ENCODE measurements around the gene LIMS2.

The LIMS2 gene

DNA sequence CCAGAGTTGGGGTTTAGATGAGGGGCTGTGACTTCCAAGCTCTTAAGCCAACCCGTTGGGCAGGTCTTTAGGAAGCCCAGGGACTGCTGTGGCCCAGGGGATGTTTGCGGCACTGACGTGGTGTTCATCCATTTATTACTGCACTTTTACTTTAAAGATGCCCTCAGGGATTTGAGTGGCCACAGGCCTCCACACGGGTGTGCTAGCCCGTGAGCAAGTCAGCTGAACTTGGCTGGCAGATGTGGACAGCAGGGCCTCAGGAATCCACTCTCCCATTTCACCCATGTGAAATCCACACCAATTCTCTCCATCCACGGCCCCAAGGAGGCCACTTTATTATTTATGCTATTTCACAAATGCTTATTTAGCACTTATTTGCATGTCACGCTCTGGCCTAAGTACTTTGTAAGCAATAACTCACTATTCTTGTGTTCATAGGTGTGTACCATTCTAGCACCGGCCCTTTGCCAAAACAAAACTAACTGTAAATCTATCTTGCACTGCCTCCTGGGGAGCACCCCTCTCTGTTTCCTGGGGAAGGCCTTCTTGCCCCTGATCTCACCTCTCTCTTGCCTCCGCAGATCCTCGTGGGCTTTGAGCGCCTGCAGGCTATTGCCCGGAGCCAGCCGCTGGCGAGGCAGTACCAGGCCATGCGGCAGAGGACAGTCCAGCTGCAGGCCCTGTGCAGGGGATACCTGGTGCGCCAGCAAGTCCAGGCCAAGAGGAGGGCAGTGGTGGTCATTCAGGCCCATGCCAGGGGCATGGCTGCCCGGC lies 68.5 kb downstream of the LIMS2 start:
- peaks cover 14% of the 10 kb centered on the region for H3K4me1 Mint-ChIP-seq
- peak in 1 of 2 donors; percentile 6 for DNase-seq

DNA sequence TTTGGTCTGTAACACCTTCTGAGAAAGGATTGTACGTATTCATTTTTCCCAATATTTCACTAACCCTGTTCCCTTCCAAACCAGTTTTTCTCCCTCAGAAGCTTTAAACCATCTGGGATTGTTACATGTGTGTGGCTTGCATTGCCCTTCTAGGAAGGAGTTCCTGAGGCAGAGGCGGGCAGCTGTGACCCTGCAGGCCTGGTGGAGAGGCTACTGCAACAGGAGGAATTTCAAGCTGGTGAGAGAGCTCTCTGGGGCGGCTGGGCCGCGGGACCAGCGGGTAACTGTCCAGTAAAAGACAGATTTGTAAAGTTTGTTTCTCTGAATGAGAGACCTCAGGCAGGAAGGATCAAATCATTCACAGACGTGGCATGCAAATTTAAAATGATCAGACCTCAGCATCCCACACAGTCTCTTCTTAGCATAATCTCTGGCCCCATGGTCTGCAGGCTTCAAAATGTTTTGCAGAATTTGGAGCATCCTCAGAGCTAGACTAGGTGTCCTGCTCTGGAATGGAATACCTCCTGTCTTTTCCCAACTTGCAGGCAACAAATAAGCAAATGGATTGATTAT lies 69.6 kb downstream of the LIMS2 start:
- Mint-ChIP-seq H3K9me3 (peaks cover under 1 to 20% of the 10 kb centered on the region in 2 donors), H3K27me3 (no peaks in the 10 kb centered on the region), H3K4me1 (peaks cover 14% of the 10 kb centered on the region), H3K27ac (peak overlapping the region in 1 of 2 donors; percentile 83), H3K4me3 (no peak overlapping the region)
- DNase-seq (peak in 1 of 2 donors; percentile 4), ATAC-seq (no peak)

More for the DNA sequence above, 68.5 kb downstream of the LIMS2 start:
- Mint-ChIP-seq H3K9me3 (peaks cover 4 to 15% of the 10 kb centered on the region in 2 donors), H3K27me3 (no peaks in the 10 kb centered on the region), H3K4me3 (no peak overlapping the region), H3K27ac (no peak overlapping the region)
- no peak for ATAC-seq

DNA sequence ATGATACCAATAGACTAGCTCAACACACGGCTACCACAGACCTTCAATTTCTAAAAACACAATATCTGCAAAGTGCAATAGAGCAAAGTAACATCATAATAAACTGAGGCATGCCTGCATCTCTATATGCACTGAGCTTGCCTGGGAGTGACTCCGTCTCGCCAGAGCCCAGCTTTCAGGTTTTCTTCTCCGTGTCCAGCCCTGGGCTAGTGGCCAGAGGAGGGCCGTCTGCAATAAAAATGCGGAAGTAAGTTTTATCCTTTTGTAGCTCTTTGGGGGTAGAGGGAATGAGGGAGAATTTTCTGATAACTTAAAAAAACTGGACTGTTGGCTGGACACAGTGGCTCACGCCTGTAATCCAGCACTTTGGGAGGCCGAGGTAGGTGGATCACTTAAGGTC lies 70.3 kb downstream of the LIMS2 start:
- peaks cover 14% of the 10 kb centered on the region for H3K4me1 Mint-ChIP-seq
- ATAC-seq (no peak), DNase-seq (no peak)
- H3K27me3 Mint-ChIP-seq, result no peaks in the 10 kb centered on the region
- H3K9me3 Mint-ChIP-seq, result peaks cover 0 to 20% of the 10 kb centered on the region in 2 donors
- no peak overlapping the region for H3K4me3 Mint-ChIP-seq
- H3K27ac Mint-ChIP-seq, result no peak overlapping the region

DNA sequence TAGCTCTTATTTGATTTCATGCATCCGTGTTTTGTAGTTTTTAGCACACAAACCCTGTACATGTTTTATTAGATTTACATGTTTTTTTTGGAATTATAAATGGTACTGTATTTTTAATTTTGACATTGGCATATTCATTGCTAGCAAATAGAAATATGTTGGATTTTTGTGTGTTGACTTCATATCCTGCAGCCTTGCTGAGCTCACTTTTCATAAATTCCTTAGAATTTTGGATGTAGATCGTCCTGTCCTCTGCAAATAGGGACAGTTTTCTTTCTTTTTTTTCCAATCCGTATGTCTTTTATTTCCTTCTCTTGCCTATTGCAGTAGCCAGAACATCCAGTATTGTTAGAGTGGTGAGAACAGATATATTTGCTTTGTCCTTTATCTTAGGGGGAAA lies 76.1 kb downstream of the LIMS2 start:
- ATAC-seq (no peak), DNase-seq (no peak)
- peaks cover 2% of the 10 kb centered on the region for H3K4me1 Mint-ChIP-seq
- H3K4me3 Mint-ChIP-seq, result no peak overlapping the region
- no peaks in the 10 kb centered on the region for H3K27me3 Mint-ChIP-seq
- H3K9me3 Mint-ChIP-seq, result peaks cover 0 to 20% of the 10 kb centered on the region in 2 donors
- no peak overlapping the region for H3K27ac Mint-ChIP-seq

DNA sequence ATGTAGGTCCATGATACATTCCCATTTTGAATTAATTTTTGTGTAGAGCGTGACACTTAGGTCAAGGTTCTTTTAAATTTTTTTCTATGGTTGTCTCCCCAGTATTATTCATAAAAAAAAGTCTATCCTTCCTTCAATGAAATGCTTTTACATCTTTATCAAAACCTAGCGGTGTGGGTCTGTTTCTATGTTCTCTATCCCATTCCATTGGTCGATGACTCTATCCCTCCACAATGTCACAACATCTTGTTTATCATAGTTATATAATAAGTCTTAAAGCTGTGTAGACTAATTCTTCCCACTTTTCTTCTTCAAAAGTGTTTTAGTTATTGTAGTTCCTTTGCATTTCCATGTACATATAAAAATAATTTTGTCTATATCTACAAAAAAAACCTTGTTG lies 76.6 kb downstream of the LIMS2 start:
- ATAC-seq (no peak), DNase-seq (no peak)
- H3K27ac Mint-ChIP-seq, result no peak overlapping the region
- no peaks in the 10 kb centered on the region for H3K27me3 Mint-ChIP-seq
- H3K9me3 Mint-ChIP-seq, result peaks cover 0 to 20% of the 10 kb centered on the region in 2 donors
- no peaks in the 10 kb centered on the region for H3K4me1 Mint-ChIP-seq
- no peak overlapping the region for H3K4me3 Mint-ChIP-seq

DNA sequence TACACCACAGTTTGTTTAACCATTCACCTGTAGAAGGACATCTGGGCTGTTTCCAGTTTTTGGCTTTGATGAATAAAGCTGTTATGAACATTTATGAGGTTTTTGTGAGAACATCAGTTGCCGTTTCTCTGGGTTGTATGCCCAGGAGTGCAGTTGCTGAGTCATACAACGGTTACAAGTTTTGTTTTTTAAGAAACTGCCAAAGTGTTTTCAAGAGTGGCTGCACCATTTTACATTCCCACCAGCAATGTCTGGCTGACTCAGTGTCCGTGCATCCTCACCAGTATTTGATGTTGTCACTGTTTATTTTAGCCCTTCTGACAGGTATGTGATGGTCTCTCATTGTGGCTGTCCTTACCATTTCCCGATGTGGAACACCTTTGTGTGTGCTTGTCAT lies 77.3 kb downstream of the LIMS2 start:
- Mint-ChIP-seq H3K27me3 (no peaks in the 10 kb centered on the region), H3K4me3 (no peak overlapping the region), H3K9me3 (peaks cover 0 to 15% of the 10 kb centered on the region in 2 donors), H3K4me1 (no peaks in the 10 kb centered on the region), H3K27ac (no peak overlapping the region)
- no peak for DNase-seq
- no peak for ATAC-seq

DNA sequence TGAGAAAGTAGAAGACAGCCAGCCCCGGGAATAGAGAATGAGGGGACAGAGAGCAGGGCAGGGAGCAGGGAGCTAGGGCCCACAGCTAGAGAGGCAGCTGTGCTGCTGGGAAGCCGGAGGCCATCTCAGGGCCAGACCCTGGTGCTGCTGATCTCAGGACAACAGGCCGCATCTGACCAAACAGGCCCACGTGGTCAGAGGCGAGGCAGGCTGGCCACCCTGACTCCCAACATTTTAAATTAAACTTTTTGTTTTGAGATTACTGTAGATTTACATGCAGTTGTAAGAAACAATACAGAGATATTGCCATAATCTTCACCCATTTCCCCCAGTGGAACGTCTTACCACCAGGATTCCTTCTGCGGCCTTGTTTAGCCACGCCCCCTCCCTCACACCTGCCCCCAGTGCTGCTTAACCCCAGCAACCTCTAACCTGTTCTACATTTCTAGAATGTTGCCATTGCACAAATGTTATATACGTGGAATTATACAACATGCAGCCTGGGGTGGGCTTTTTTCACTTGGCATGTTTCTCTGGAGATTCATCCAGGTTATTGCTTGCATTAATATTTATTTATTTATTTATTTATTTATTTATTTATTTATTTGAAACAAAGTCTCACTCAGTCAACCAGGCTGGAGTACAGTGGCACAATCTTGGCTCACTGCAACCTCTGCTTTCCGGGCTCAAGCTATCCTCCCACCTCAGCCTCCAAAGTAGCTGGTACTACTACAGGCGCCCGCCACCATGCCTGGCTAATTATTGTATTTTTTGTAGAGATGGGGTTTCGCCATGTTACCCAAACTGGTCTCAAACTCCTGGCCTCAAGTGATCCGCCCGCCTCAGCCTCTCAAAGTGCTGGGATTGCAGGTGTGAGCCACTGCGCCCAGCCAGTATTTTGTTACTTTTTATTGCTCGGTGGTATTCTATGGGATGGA lies 78.0 kb downstream of the LIMS2 start:
- no peaks in the 10 kb centered on the region for H3K27me3 Mint-ChIP-seq
- H3K4me3 Mint-ChIP-seq, result no peak overlapping the region
- H3K27ac Mint-ChIP-seq, result no peak overlapping the region
- no peaks in the 10 kb centered on the region for H3K4me1 Mint-ChIP-seq
- H3K9me3 Mint-ChIP-seq, result peaks cover 0 to 9% of the 10 kb centered on the region in 2 donors
- no peak for DNase-seq
- no peak for ATAC-seq

DNA sequence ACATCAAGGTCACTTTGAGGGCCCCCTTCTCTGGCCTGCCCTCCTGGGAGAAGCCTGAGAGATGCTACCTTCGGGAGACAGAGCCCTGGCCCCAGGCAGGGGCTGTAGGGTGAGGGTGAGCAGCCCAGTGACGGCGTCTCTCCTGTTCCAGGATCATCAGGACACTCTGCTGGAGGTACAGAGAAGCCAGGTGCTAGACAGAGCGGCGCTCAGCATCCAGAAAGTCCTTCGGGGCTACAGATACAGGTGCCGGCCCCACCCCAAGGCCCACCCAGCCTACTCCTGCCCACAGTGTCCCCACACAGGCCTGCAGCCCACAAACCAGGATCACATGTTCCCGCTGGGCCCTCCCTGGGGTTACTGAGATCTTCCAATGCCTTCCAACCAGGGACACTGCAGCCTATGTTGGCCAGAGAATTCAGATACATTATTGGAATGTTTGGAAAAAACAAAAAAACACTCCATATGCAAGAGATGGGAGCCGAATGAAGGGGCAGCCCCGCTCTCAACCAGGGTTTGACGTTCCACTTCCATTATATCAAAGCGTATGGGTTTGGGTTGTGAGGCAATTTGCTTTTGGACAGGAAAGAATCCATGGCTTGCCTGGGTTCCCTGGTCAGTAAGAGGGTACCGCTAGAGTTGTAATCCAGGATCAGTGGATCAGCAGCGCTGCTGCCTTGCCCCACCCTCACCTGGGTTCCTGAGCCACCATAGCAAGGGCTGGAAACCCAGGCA lies 78.9 kb downstream of the LIMS2 start:
- Mint-ChIP-seq H3K9me3 (peaks cover 0 to 1% of the 10 kb centered on the region in 2 donors), H3K27ac (no peak overlapping the region), H3K4me1 (peaks cover under 1% of the 10 kb centered on the region), H3K4me3 (no peak overlapping the region), H3K27me3 (no peaks in the 10 kb centered on the region)
- ATAC-seq (no peak), DNase-seq (no peak)

DNA sequence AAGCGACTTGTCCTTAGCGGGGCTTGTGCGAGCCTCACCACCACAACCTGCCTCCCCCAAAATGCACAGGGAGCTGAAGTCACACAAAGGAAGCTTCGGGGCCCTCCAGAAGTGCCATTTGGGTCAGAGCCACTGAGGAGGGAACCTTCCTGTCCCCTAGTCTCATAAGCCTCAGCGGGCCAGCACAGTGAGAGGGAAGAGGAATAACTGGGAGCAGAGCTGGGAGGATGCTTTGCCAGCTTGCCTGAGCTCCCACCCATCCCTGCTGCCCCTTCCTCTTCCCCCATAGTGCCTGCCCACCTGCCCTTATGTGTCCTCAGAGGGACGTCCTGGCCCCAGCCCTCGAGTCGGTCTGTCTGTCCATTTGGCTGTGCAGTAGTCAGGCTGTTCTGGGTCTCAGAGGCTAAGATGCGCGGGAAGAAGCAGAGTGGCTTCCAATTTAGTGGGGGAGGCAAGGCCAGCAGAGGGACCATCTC lies 81.2 kb downstream of the LIMS2 start:
- Mint-ChIP-seq H3K4me1 (peaks cover 6% of the 10 kb centered on the region), H3K9me3 (no peaks in the 10 kb centered on the region), H3K4me3 (no peak overlapping the region), H3K27ac (no peak overlapping the region), H3K27me3 (no peaks in the 10 kb centered on the region)
- DNase-seq (no peak), ATAC-seq (no peak)

DNA sequence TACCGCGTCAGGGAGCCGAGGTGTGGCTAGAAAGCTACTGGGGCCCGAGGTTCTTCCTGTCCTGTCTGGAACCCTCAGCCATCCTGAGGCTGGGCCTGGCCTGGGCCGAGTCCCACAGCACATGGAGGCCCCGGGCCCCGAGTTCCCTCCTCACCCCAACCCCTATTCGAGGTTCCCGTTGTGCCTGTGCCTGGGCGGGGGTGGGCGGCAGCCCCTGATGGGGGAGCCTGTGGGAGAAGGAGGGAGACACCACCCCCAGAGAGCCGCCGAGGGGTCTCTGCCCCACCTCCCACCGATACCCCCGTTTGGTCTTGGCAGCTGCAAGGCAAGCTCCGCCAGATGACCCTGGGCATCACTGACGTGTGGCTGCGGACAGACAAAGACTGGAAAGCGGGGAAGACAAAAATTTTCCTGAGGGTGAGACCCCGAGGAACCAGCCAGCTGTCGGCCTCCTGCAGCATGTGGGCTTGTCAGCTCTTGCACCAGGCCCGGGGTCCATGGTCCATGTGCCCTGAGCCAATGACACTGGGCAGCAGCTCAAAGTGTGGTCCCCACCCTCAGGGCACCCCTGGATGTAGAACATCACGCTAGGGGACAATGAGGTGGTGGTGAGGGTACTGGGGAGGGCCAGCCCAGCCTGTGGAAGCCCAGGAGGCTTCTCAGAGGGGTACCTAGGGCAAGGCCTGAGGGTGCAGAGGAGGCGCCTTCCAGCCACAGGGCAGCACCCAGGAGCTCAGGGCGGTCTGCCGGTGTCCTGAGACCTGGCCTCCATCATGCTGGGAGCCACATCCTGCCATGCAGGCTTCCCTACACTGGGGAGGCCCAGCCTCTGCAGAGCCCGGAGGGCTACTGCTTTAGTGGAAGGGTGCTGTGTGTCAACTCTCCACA lies 81.9 kb downstream of the LIMS2 start:
- peak; percentile 4 for ATAC-seq
- Mint-ChIP-seq H3K4me1 (peaks cover 6% of the 10 kb centered on the region), H3K9me3 (no peaks in the 10 kb centered on the region), H3K4me3 (no peak overlapping the region), H3K27me3 (no peaks in the 10 kb centered on the region), H3K27ac (no peak overlapping the region)
- DNase-seq, result no peak

DNA sequence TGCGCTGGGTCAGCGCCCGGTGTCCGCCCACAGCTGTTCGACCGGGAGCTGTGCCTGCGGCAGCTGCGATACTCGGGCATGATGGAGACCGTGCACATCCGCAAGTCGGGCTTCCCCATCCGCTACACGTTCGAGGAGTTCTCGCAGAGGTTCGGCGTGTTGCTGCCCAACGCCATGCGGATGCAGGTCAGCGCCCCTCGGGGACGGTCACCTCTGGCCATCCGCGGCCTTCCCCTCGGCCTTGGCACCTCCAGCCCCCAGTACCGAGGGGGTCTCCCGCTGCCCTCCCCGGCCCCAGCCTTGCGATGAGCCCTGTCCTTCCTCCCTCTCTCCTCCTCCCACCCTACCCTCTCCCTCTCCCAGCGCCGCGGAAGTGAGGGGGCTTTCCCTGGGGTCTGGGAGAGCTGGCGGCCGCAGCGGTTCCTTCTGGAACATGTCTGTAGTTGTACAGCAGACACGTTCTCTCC lies 82.5 kb downstream of the LIMS2 start:
- Mint-ChIP-seq H3K9me3 (no peaks in the 10 kb centered on the region), H3K4me1 (peaks cover 6% of the 10 kb centered on the region), H3K27ac (no peak overlapping the region), H3K27me3 (no peaks in the 10 kb centered on the region), H3K4me3 (no peak overlapping the region)
- ATAC-seq, result no peak
- DNase-seq, result no peak

DNA sequence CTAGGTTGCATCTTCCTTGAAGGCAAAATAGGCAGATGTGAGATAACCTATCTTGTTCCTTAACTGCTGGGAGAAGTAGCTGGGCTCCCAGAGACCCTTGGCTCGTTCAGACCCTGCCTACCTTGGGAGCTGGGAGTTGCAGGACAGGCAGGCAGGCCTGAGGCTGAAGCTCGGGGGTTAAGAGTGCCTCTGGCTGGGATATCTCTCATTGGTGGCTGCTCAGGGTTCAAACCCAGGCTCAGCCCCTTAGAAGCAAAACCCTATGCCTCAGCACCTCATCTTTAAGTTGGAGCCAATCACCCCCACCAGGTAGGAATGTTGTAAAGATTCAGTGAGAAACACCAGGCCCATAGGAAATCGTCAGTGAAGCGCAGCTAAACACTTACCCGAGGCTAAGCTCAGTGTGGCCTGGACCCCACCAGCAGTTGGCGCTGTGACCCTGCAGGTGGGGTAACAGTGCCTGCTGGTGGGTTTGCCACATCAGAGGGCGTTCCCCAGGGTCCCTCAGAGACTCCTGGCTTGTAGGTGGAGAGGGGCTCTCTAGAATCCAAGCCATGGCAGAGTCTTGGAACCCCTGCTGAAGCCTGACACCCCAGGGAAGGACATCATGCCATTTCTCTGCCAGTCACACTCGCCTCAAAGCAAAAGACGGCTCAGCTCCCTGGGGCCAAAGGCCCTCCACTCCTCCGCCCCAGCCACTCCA lies 84.0 kb downstream of the LIMS2 start:
- H3K4me3 Mint-ChIP-seq, result no peak overlapping the region
- peak; percentile 90 for ATAC-seq
- H3K27me3 Mint-ChIP-seq, result no peaks in the 10 kb centered on the region
- H3K27ac Mint-ChIP-seq, result peak overlapping the region in 1 of 2 donors; percentile 52
- DNase-seq, result peak; percentile 64 to 66
- peaks cover 6% of the 10 kb centered on the region for H3K4me1 Mint-ChIP-seq
- H3K9me3 Mint-ChIP-seq, result no peaks in the 10 kb centered on the region

DNA sequence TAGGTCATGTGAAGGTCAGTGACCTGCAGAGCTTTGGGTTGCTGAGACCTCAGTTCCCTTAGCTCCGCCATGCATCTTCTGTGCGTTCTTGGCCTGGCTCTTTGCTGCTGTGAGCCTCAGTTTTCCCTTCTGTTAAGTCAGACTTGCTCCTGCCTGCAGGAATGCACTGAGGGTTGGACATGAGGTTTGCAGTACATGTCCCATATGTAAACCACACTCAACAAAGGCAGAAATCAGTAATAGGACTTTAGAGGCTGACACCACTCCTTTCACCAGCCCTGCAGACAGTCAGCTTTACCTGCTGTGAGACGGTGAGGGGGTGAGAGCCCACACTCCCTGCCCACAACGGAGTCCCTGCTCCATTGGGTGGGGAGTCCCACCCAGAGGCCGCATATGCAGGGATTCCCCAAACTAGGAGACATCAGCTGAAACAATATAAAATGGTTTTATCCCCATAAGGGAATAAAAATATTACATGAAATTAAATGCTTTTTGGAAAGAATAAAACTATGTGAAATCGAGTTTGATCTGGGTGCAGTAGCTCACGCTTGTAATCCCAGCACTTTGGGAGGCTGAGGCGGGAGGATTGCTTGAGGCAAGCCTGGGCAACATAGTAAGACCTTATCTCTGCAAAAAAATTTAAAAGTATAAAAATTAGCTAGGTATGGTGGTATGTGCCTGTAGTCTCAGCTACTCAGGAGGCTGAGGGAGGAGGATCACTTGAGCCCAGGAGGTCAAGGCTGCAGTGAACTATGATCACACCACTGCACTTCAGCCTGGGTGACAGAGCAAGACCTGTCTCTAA lies 84.7 kb downstream of the LIMS2 start:
- H3K9me3 Mint-ChIP-seq, result no peaks in the 10 kb centered on the region
- peaks cover 6% of the 10 kb centered on the region for H3K4me1 Mint-ChIP-seq
- no peak overlapping the region for H3K4me3 Mint-ChIP-seq
- no peaks in the 10 kb centered on the region for H3K27me3 Mint-ChIP-seq
- DNase-seq, result peak in 1 of 2 donors; percentile 1
- no peak overlapping the region for H3K27ac Mint-ChIP-seq
- ATAC-seq, result no peak
